Measurements from ENCODE around the gene MLXIP.
"Not testable (repeated sequence)": the region's sequence is repeated elsewhere in the genome, so short reads cannot be mapped to it uniquely, and the experiment has no call there.

The MLXIP gene

DNA sequence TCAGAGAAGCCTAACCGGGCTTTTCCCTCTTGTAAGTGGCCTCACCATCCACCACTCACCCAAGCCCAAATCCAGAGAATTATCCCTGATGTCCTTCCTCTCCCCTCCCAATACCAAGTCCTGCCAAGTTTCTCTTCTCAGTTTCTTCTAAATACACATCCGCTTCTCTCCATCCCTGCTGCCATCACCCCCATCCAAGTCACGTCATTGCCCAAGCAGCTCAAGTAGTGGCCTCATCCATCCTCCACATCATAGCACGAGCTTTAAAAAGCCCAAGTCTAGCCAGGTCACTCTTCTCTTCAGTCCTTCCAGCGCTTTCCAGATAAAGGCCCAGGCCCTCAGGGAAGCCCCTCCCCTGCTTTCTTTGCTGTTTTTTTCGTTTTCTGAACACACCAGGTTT lies 70.1 kb downstream of the MLXIP start:
- DNase-seq (ENCODE audit: low read depth), result peak; percentile 29

- no peak for DNase-seq (ENCODE audit: low read depth)
Measured at GRCh38 chr12:122150127-122150681, 71.6 kb downstream of the MLXIP start.

GRCh38 chr12:122152754-122153153 lies 74.2 kb downstream of the MLXIP start:
- DNase-seq (ENCODE audit: low read depth), result no peak

GRCh38 chr12:122155705-122156104 lies 77.1 kb downstream of the MLXIP start:
- DNase-seq (ENCODE audit: low read depth), result no peak

- no peak for DNase-seq (ENCODE audit: low read depth)
Measured at GRCh38 chr12:122158700-122159285, 80.2 kb downstream of the MLXIP start.

GRCh38 chr12:122159882-122160281 lies 81.3 kb downstream of the MLXIP start:
- no peak for DNase-seq (ENCODE audit: low read depth)

DNA sequence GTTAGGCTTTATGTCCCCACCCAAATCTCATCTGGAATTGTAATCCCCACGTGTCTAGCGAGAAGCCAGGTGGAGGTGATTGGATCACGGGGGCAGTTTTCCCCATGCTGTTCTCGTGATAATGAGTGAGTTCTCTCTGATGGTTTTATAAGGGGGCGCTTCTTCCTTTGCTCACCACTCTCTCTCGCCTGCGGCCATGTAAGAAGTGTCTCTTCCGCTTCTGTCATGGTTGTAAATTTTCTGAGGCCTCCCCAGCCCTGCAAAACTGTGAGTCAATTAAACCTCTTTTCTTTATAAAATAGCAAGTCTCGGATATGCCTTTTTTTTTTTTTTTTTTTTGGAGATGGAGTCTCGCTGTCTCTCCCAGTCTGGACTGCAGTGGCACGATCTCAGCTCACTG lies 82.2 kb downstream of the MLXIP start:
- no peak for DNase-seq (ENCODE audit: low read depth)

GRCh38 chr12:122161682-122162081 lies 83.1 kb downstream of the MLXIP start:
- DNase-seq (ENCODE audit: low read depth), result no peak

- no peak for DNase-seq (ENCODE audit: low read depth)
Measured at GRCh38 chr12:122162976-122163375, 84.4 kb downstream of the MLXIP start.

DNA sequence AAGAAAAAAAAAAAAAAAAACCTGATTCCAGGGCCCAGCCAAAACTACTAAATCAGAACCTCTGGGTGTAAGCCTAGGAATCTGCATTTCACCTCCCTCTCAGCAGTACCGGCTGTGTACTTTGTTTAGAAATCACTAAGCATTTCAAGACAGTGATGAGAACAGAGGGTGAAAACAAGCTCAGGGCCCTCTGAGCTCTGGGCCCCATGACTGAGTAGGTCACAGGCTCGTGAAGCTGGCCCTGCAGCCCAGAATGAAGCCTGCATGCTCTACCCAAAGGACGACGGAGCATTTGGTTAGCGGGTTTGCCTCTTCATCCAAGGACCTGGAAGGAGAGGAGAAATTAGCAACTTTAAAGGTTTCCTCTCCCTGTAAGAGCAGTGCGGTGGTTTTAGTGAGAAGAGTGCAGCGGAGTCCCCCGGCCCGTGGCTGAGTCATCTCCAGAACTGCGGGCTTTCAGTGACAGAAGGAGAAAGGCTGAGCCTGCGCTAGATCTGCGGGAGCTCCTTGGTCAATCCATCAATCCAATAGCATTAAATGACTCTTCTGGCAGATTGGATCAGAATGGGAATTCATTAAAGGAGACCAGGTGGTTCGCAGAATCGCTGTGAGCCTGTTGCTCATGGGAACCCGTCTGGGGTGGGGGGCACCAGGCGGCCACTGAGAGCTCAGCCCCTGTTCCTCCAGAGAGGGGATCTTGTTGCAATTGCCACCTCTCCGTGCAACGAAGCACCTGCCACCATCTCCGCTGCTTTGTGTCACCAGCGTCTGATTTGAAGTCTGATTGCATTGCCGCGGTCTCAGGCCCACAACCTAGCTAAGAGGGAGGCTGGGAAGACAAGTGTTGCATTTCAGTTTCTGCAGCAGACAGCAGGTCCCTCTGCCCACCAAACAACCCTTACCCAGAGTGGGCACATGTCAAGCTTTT lies 88.1 kb downstream of the MLXIP start:
- DNase-seq (ENCODE audit: low read depth), result no peak

DNA sequence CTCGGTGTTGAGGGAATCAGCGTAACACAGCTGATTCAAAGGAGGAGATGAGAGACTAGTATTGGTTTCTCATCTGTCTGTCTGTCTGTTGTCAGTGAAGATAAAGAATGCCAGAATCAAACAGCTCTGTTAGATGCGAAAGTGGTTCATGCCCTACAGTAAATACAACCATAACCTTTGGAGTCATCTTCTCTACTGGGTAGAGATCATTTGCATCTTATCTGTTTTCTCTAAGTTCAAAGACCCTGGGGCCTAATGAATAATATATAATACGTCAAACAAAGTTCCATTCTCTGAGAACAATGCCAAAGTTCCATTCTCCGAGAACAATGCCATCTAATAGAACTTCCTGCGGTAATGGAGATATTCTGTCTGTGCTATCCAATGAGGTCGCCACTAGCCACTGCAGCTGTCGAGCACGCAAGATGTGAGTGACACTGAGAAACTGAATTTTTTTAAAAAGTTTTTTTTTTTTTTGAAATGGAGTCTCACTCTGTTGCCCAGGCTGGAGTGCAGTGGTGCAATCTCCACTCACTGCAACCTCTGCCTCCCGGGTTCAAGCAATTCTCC lies 88.9 kb downstream of the MLXIP start:
- no peak for DNase-seq (ENCODE audit: low read depth)

DNA sequence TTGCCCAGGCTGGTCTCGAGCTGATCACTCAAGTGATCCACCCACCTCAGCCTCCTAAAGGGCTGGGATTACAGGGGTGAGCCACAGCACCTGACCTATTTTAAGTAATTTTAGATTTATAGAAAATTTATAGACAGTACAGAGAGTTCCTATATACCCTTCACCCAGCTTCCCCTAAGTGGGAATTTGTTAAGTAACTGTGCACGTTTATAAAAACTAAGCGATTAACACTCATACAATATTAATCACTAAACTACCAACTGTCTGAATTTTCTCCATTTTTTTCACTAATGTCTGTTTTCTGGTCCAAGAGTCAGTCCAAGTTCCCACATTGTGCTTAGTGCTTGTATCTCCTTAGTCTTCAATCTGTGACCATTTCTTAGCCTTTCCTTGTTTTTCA lies 89.9 kb downstream of the MLXIP start:
- DNase-seq (ENCODE audit: low read depth), result no peak

DNA sequence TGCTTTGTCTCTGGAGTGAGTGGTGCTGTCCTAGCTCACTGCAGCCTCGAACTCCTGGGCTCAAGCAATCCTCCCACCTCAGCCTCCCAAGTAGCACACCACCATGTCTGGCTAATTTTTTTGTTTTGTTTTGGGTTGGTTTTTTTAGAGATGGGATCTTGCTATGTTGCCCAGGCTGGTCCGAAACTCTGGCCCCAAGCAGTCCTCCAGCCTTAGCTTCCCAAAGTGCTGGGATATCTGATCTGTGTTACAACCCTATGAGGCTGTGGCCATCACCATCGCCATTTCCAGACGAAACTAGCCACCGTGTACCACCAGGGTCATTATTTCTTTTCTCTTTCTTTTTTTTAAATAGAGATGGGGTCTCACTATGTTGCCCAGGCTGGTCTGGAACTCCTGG lies 92.8 kb downstream of the MLXIP start:
- no peak for DNase-seq (ENCODE audit: low read depth)

- DNase-seq (ENCODE audit: low read depth), result no peak
Measured at GRCh38 chr12:122172262-122172939, 93.8 kb downstream of the MLXIP start.

GRCh38 chr12:122174155-122174845 lies 95.7 kb downstream of the MLXIP start, which contains the start of gene IL31:
Gene IL31, minus strand, starts transcription at chr12:122174221. Its CDS starts 49 bp downstream, at chr12:122174172.
- DNase-seq (ENCODE audit: low read depth), result no peak

GRCh38 chr12:122176473-122176872 lies 97.9 kb downstream of the MLXIP start:
- not testable (repeated sequence) for DNase-seq (ENCODE audit: low read depth)

DNA sequence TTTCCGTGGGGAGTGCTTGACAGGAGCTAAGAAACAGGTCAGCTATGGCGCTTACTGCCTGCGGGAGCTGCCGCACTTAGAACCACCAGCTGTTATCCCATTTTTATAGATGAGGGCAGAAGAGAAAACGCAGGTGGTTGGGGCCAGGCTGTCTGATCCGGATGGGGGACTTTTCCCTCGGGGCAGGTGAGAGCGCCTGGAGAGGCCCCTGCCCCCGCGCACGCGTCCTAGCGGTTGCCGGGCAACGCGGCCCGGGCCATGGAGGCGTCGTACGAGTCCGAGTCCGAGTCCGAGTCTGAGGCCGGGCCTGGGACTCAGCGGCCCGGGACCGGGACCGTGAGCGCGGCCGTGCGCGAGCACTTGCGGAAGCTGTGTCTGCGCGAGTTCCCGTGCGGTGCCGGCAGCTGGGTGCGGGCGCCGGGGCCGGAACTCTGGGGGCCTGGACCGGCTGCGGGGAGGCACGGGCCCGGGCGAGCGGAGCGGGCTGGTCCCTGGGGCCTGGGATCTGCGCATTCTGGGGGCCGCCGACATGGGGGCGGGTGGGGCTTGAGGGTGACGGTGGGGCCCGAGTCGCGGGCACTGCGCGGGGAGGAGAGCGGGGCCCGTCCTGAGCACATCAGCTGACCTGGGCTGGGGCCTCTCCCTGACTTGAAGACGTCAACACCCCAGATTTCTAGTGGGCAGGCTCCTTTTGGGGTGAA lies 104.5 kb downstream of the MLXIP start, which contains the start of gene LRRC43:
LRRC43 (plus strand) TSS at position 237 of the 701 bp plus-strand sequence; CDS start at position 259, 22 bp downstream.
- DNase-seq (ENCODE audit: low read depth), result no peak

DNA sequence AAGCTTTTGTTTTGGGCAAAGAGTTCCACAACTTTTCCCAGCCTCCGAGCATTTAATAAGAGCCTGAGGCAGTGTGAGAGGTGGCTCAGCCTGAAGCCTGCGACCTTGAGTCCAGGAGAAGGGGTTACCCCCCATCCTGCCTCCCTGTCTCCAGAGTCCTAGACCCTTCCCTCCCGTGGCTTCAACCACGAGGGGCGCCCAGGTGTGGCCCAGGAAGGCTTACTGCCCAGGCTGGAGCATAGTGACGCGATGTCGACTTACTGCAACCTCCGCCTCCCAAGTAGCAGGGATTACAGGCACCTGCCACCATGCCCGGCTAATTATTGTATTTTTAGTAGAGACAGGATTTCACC lies 105.0 kb downstream of the MLXIP start:
- no peak for DNase-seq (ENCODE audit: low read depth)

GRCh38 chr12:122184517-122184916 lies 106.0 kb downstream of the MLXIP start:
- no peak for DNase-seq (ENCODE audit: low read depth)

GRCh38 chr12:122185079-122185478 lies 106.5 kb downstream of the MLXIP start:
- DNase-seq (ENCODE audit: low read depth), result no peak
